Right cardiac atrium (tissue), 5 donors: ENCODE measurements around the gene HPN. TPM values are rescaled to one million over a fixed set of nuclear protein-coding genes. Genes with fewer than 3 reads are reported as not detected.
A peak's percentile ranks its signal among the peaks of the same experiment; 100 is the strongest.

Experiments used
- ATAC-seq, 2 donors: fragments of 200-7000 bp; cut with Tn5 transposase; one replicate each; pipeline versions ENCODE4 v1.8.0 to v1.9.1; 2020; ENCODE audit warnings: moderate library complexity in 2 of 2, mild to moderate bottlenecking in 1 of 2
- DNase-seq, 3 donors: peaks; one replicate each; pipeline ENCODE4 v3.0.0-alpha.2; 2020
- H3K27ac ChIP-seq: one replicate; pipeline ENCODE4 v1.5.1; 2013; ENCODE audit warnings: mild to moderate bottlenecking, low read length, control low read depth, moderate library complexity
- H3K27me3 ChIP-seq: one replicate; pipeline ENCODE4 v1.6.1; 2013; ENCODE audit not compliant: control insufficient read depth, insufficient read depth
- H3K4me1 ChIP-seq: one replicate; pipeline ENCODE4 v1.6.1; 2013; ENCODE audit warnings: low read length; ENCODE audit not compliant: control insufficient read depth, insufficient read depth
- H3K4me3 ChIP-seq: one replicate; pipeline ENCODE4 v1.5.1; 2013; ENCODE audit warnings: low read length, control low read depth
- H3K9me3 ChIP-seq: one replicate; pipeline ENCODE4 v1.6.1; 2013; ENCODE audit warnings: low read length; ENCODE audit not compliant: control insufficient read depth
- WGBS: extraction: QIAGEN DNeasy Blood & Tissue Kit; methylation state at CpG from one replicate; pipeline ENCODE4 v1.1.7; 2013; 5-methylcytosine and 5-hydroxymethylcytosine counted together
- intact Hi-C, 4 donors: fragments of 100-400 bp; cut with DNase I; formaldehyde crosslinking; loops; one replicate each; pipeline versions ENCODE4 v1.11.0 to v1.14.0; 2022 to 2023
- polyA plus RNA-seq: library from polyadenylated mRNA; stranded (reverse); fragments of 200-250 nt; gene quantifications from one replicate; pipeline ENCODE4 v1.2.3, GENCODE V29; 2013
- total RNA-seq, 4 donors: library from RNA; stranded (reverse); fragmentation: NEBNext Ultra II Directional; extraction: Animal tissue kit (Norgen Biotek cat#: 25700); gene quantifications; one replicate each; pipeline ENCODE4 v1.2.1, GENCODE V29; 2021
- donor health status: healthy with polysubstance abuse.
- donor health status: DM: no; HTN: yes; CAD: no.
- donor health status: DM: no; HTN: no; CAD: no.
- donor health status: DM: no; HTN: yes; CAD: no; lungs with severe emphysema.
- donor health status: DM: yes; HTN: yes; CAD: no.

The HPN gene
- total and polyA plus RNA-seq, 5 donors, result 1.5 to 7.0 (median 4.5) TPM

DNA sequence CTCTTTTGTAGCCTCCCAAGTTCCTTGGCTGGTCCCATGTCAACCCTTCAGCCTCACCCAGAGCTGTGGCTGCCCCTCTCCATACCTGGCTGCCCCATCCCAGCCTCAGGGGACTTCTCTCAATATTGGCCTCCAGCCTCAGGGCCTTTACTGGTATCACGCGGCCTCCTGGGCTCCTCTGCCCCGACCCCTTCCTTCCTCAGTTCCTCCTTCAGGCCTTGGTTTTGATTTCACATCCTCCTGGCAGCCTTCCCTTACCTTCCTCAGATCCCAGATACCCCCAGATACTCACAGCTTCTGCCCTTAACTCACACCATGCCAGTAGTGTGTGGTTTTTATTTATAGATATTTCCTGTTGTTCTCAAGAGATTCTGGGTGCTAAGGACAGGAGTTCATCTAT lies 24.0 kb upstream of the HPN start:
- no peak for ATAC-seq
- WGBS, result 64% methylated on average over 3 of the region's 3 CpGs
- intact Hi-C loops, result no loop called here
- no peaks in the 10 kb centered on the region for H3K27me3 ChIP-seq
- no peak overlapping the region for H3K4me3 ChIP-seq
- no peak for DNase-seq
- no peak overlapping the region for H3K27ac ChIP-seq
- H3K9me3 ChIP-seq, result no peaks in the 10 kb centered on the region
- H3K4me1 ChIP-seq, result no peaks in the 10 kb centered on the region

DNA sequence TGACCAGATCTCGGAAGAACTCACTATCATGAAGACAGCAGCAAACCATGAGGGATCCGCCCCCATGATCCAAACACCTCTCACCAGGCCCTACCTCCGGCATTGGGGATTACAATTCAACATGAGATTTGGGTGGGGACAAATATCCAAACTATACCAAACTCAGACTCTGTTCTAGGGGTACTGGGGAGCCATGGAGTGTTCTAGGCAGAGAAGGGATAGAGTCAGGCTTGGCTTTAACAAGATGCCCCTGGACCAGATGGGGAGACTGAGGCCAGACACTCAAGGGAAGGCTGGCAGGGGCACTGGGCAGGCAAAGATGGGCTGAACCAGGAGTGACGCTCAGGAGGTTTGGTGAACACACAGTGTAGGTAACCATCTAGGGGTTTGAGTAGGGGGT lies 23.1 kb upstream of the HPN start:
- no peaks in the 10 kb centered on the region for H3K27me3 ChIP-seq
- H3K9me3 ChIP-seq, result no peaks in the 10 kb centered on the region
- 96% methylated on average over 4 of the region's 4 CpGs for WGBS
- H3K27ac ChIP-seq, result no peak overlapping the region
- no peak overlapping the region for H3K4me3 ChIP-seq
- DNase-seq (no peak), ATAC-seq (no peak)
- intact Hi-C loops, result no loop called here
- H3K4me1 ChIP-seq, result no peaks in the 10 kb centered on the region

DNA sequence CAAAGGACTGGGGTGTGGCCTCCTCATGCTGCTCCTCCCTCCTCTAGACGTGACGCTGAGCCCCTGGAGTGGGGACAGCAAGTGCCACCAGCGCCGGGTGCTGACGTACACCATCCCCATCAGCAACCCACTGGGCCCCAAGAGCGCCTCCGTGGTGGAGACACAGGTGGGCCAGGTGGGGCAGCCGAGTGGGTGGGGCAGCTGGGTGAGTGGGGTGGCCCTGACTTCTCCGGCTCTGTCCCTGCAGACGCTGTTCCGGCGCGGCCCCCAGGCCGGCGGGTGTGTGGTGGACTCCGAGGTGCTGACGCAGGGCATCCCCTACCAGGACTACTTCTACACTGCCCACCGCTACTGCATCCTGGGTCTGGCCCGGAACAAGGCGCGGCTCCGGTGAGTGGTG lies 22.4 kb upstream of the HPN start:
- no peaks in the 10 kb centered on the region for H3K9me3 ChIP-seq
- intact Hi-C loops, result no loop called here
- H3K4me1 ChIP-seq, result no peaks in the 10 kb centered on the region
- DNase-seq, result no peak
- ATAC-seq, result no peak
- H3K27ac ChIP-seq, result no peak overlapping the region
- H3K4me3 ChIP-seq, result no peak overlapping the region
- 96% methylated on average over 22 of the region's 22 CpGs for WGBS
- H3K27me3 ChIP-seq, result no peaks in the 10 kb centered on the region

DNA sequence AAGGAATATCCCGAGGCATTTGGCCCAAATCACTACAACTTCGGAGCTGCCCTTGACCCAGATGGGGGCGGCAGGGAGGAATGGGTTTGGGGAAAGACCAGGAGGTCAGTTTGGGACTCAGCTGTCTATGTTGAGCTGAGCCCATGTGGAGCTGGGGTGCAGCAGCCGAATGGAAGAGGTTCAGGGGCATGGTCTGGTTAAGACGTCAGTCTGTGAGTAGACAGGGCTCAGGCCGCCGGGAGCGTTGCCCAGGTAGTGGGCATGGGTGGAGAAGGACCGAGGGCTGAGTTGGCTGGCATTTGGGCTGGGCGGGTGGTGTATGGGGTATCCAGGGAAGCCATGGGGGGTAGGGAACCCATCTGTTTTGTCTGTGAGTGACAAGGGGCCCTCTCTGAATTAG lies 20.5 kb upstream of the HPN start:
- H3K27ac ChIP-seq, result no peak overlapping the region
- no peak for ATAC-seq

DNA sequence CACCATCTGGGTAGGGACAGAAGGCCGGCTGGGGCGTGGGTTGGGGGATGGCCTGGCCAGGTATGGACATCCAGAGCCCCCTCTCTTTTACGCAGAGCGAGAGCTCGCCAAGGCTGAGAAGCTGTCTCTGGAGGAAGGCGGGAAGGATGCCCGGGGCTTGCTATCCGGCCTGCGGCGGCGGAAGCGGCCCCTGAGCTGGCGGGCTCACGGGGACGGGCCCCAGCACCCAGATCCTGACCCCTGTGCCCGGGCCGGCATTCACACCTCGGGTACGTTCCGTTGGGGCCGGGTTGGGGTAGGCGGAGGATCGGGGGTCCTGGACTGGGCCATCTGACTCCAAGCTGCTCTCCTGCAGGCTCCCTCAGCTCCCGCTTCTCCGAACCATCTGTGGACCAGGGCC lies 19.9 kb upstream of the HPN start:
- H3K27me3 ChIP-seq, result no peaks in the 10 kb centered on the region
- no peaks in the 10 kb centered on the region for H3K9me3 ChIP-seq
- no peak overlapping the region for H3K27ac ChIP-seq
- no peak overlapping the region for H3K4me3 ChIP-seq
- intact Hi-C loops, result no loop called here
- DNase-seq, result no peak
- H3K4me1 ChIP-seq, result no peaks in the 10 kb centered on the region
- 96% methylated on average over 25 of the region's 25 CpGs for WGBS
- no peak for ATAC-seq

More for the DNA sequence above, 20.5 kb upstream of the HPN start:
- no peaks in the 10 kb centered on the region for H3K9me3 ChIP-seq
- no peak overlapping the region for H3K4me3 ChIP-seq
- 91% methylated on average over 10 of the region's 10 CpGs for WGBS
- no peaks in the 10 kb centered on the region for H3K4me1 ChIP-seq
- intact Hi-C loops, result no loop called here
- no peaks in the 10 kb centered on the region for H3K27me3 ChIP-seq
- DNase-seq, result no peak

DNA sequence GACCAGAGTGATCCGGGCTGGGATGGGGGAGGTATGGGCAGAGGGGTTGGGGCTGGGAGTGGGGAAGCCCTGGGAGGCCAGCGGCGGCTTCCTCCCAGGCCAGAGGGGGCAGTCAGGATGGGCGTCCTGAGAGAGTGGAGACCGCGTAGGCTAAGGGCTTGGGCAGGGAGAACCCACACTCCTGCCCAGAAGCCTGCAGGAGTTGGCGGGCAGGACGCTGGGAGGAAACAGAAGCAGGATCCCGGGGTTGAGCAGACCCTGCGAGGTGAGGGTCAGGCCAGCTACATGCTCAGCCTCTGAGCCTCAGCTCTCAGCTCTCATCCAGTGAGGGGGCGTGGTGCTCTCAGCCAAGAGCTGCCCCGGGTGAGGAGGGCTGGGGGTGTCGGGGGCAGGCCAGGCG lies 19.1 kb upstream of the HPN start:
- H3K27me3 ChIP-seq, result no peaks in the 10 kb centered on the region
- no peak for DNase-seq
- no peak overlapping the region for H3K4me3 ChIP-seq
- no peaks in the 10 kb centered on the region for H3K4me1 ChIP-seq
- ATAC-seq, result peak in 1 of 2 donors; percentile 2
- intact Hi-C loops, result no loop called here
- 79% methylated on average over 14 of the region's 14 CpGs for WGBS
- H3K27ac ChIP-seq, result no peak overlapping the region
- H3K9me3 ChIP-seq, result no peaks in the 10 kb centered on the region

DNA sequence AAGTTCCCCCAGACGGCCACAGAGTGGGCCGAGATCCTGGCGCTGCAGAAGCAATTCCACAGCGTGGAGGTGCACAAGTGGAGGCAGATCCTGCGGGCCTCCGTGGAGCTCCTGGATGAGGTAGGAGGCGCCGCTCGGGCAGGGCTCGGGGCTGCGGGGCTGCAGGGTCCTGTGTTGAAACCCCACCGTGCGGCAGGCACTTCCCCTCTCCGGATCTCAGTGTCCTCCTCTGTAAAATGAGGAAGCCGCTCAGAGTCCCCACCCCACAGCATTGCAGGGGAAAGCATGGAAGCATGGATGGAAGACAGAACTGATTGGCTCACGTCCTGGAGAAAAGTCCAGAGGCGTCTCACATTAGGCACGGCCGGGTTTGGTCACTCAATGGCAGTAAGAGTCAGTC lies 18.1 kb upstream of the HPN start:
- Histone ChIP-seq H3K27me3 (no peaks in the 10 kb centered on the region), H3K9me3 (no peaks in the 10 kb centered on the region), H3K4me3 (no peak overlapping the region), H3K27ac (no peak overlapping the region), H3K4me1 (no peaks in the 10 kb centered on the region)
- WGBS, result 83% methylated on average over 19 of the region's 19 CpGs
- intact Hi-C loops, result no loop called here
- no peak for ATAC-seq
- peak in 2 of 3 donors; percentile 57 to 73 for DNase-seq

DNA sequence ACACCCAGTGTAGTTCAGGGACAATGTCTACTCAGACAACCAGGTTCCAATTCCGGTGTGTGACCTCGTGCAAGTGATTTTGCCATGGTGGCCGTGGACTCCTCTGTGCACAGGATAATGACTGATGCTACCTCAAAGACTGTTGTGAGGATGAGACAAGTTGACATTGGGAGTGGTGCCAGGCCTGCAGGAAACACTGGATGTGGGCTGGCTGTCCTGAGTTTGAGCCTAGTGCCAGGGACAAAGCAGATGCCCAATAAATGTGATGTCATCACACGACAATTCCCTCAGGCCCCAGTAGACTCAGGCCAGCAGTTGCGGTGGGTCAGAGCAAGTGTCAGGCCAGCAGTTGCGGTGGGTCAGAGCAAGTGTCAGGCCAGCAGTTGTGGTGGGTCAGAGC lies 17.4 kb upstream of the HPN start:
- ATAC-seq (no peak), DNase-seq (no peak)
- no peak overlapping the region for H3K27ac ChIP-seq
- H3K27me3 ChIP-seq, result no peaks in the 10 kb centered on the region
- no peak overlapping the region for H3K4me3 ChIP-seq
- WGBS, result 75% methylated on average over 6 of the region's 6 CpGs
- H3K9me3 ChIP-seq, result no peaks in the 10 kb centered on the region
- intact Hi-C loops, result no loop called here
- no peaks in the 10 kb centered on the region for H3K4me1 ChIP-seq

DNA sequence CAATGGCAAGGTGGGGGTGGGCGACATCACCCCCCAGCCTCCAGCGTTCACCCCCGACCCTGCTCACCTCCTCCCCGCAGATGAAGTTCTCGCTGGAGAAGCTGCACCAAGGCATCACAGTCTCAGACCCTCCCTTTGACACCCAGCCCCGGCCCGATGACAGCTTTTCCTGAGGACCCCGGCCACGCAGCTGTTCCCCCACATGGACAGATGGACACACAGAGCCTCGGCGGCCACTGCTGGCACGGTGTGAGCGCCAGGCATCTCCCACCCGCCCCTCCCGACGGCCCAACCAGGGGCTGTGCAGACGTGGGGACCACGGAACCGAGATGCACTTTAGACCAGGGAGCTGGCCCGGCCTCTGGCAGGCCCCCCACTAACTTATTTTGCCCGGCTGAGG lies 15.6 kb upstream of the HPN start:
- Histone ChIP-seq H3K27ac (no peak overlapping the region), H3K4me3 (no peak overlapping the region), H3K4me1 (peaks cover 2% of the 10 kb centered on the region), H3K27me3 (no peaks in the 10 kb centered on the region), H3K9me3 (no peaks in the 10 kb centered on the region)
- intact Hi-C loops, result no loop called here
- ATAC-seq, result no peak
- peak in 2 of 3 donors; percentile 39 to 45 for DNase-seq
- 88% methylated on average over 21 of the region's 21 CpGs for WGBS

DNA sequence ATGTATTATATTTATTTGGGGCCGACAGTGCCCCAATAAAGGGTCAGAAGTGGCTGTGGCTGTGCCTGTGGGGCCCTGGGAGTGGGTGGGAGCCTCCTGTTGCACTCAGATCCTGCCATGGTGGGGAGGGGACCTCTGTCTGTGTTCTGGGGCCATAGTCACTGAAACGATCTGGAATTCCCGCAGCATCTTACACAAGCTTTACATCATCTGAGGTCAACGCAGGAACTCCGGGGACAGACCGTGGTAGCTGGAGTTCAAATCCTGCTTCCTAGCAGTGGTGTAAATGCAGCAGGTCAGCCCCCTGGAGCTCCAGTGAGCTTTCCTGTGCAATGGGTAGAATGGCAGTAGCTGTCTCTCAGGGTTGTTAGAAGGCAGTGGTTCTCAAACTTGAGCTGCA lies 15.1 kb upstream of the HPN start:
- Histone ChIP-seq H3K4me1 (peaks cover 2% of the 10 kb centered on the region), H3K27me3 (no peaks in the 10 kb centered on the region), H3K4me3 (no peak overlapping the region), H3K27ac (no peak overlapping the region), H3K9me3 (no peaks in the 10 kb centered on the region)
- WGBS, result 76% methylated on average over 6 of the region's 6 CpGs
- ATAC-seq (no peak), DNase-seq (no peak)
- intact Hi-C loops, result no loop called here

DNA sequence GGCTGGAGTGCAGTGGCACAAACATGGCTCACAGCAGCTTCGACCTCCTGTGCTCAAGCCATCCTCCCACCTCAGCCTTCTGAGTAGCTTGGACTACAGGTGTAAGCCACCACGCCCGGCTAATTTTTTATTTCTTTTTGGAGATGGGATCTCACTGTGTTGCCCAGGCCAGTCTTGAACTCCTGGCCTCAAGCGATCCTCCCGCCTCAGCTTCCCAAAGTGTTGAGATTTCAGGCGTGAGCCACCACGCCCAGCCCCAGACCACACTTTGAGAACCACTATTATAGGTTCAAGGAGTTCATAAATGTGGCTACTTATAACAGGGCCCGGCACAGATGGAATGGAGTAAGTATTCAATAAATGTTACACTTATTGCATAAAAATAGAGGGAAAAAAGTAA lies 14.5 kb upstream of the HPN start:
- no peak overlapping the region for H3K4me3 ChIP-seq
- no peak for ATAC-seq
- no peaks in the 10 kb centered on the region for H3K27me3 ChIP-seq
- intact Hi-C loops, result no loop called here
- no peak for DNase-seq
- no peak overlapping the region for H3K27ac ChIP-seq
- no peaks in the 10 kb centered on the region for H3K9me3 ChIP-seq
- 87% methylated on average over 8 of the region's 8 CpGs for WGBS
- peaks cover 2% of the 10 kb centered on the region for H3K4me1 ChIP-seq

DNA sequence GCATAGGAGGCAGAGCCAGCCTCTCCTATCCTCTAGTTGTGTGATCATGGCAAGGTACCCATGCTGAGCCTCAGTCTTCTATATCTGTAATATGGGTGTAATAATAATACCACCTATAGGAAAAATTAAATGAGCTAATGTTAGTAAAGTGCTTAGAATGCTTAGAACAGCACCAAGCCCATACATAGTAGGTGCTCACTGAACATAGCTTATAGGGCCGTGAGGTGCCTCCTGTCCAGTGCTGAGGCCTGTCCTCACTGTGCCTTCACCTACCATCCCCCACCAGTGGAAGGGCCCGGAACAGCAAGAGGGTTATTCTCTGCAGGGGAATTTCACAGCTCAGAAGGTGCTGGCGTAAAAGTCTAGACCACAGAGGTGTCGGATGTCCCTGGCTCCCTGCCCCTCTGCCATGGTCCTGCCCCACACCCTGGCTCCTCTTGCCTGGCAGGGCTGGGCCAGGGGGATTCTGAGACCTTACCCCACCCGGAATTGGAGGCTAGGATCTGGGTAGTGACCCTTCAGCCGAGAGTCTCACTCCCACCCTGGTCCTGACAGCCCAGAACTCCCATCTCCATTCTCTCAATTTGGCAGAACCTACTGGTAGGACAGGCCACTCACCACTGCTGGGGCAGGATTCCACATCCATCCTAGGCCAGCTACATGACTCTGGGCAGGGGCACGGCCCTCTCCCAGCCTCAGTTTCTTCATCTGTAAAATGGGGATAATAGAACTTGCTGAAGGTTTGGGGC lies 13.5 kb upstream of the HPN start:
- peak overlapping the region; percentile 12 for H3K27ac ChIP-seq

More for the DNA sequence above, 13.5 kb upstream of the HPN start:
- 66% methylated on average over 7 of the region's 7 CpGs for WGBS
- Histone ChIP-seq H3K4me3 (no peak overlapping the region), H3K4me1 (peaks cover 2% of the 10 kb centered on the region), H3K27me3 (no peaks in the 10 kb centered on the region), H3K9me3 (no peaks in the 10 kb centered on the region)
- DNase-seq (peak; percentile 57 to 77 (median 70)), ATAC-seq (peak; percentile 29 to 35)
- intact Hi-C loops, result no loop called here
